K562 (cell line): ENCODE data around the gene CD44. TPM values are rescaled to one million over a fixed set of nuclear protein-coding genes. Genes with fewer than 3 reads are reported as not detected.

ENCODE experiments used
- ATAC-seq: fragments of 200-7000 bp; cut with Tn5 transposase; 3 replicates; pipeline ENCODE4 v1.9.1; 2020; ENCODE audit warnings: moderate library complexity
- BruUV-seq: library from RNA; stranded (reverse); fragments of 400-500 nt; replicated peaks from 2 replicates; lab custom pipeline; 2021; lab: Mats Ljungman, UMichigan
- CTCF ChIA-PET: fragments of 300-600 bp; formaldehyde crosslinking; extraction: SDS; loops from one replicate; lab custom pipeline; 2021; ENCODE audit warnings: low intra/inter-chr PET ratio; lab: Yijun Ruan, JAX
- POLR2A ChIA-PET: fragments of 300-600, 350-650 bp; sonication (Branson Sonifier 250); formaldehyde crosslinking; extraction: SDS; loops from one replicate; lab custom pipeline; 2021; ENCODE audit warnings: antibody characterized with exemption, inconsistent platforms; lab: Yijun Ruan, JAX
- DNase-seq, 4 experiments: peaks; one replicate each; pipeline versions ENCODE4 v3.0.0 to v3.0.0-alpha.2; 2011 to 2018; ENCODE audit warnings: low spot score in 3 of 4, mixed read lengths in 3 of 4; ENCODE audit errors: extremely low read depth in 1 of 4
- FAIRE-seq: peaks from 2 replicates; lab custom pipeline; 2011; peaks lifted over from hg19 to GRCh38; lab: Jason Lieb, UNC
- H2AFZ ChIP-seq: 2 replicates; pipeline ENCODE4 v1.6.0; 2011; ENCODE audit warnings: low read depth, low read length, control low read depth, inconsistent platforms
- H3K27ac ChIP-seq: fragments of 200-600 bp; 3 replicates; pipeline ENCODE4 v1.8.0; 2011; ENCODE audit warnings: low read depth, mild to moderate bottlenecking, control low read depth, inconsistent platforms, low read length, moderate library complexity, mixed read lengths; ENCODE audit errors: extremely low read depth
- H3K27me3 ChIP-seq, 2 experiments: fragments of 300-600 bp in 1 of 2; 2 replicates in 1 of 2; 3 replicates in 1 of 2; pipeline versions ENCODE4 v1.6.0 to v1.8.0; 2011; ENCODE audit warnings: inconsistent platforms in 2 of 2, low read length in 2 of 2, mild to moderate bottlenecking in 1 of 2, mixed read lengths in 1 of 2, moderate library complexity in 1 of 2; ENCODE audit not compliant: control insufficient read depth in 2 of 2, insufficient read depth in 2 of 2
- H3K36me3 ChIP-seq: fragments of 300-600 bp; 3 replicates; pipeline ENCODE4 v1.8.0; 2011; ENCODE audit warnings: mild to moderate bottlenecking, low read length, inconsistent platforms; ENCODE audit not compliant: control insufficient read depth, insufficient read depth
- H3K4me1 ChIP-seq, 2 experiments: fragments of 200-600 bp in 1 of 2; replicated peaks in 1 of 2; 2 replicates in 1 of 2; 3 replicates in 1 of 2; pipeline versions ENCODE4 v1.5.1 to v1.8.0; 2011; ENCODE audit warnings: inconsistent platforms in 2 of 2, low read length in 2 of 2, mild to moderate bottlenecking in 1 of 2, mixed read lengths in 1 of 2, moderate library complexity in 1 of 2; ENCODE audit not compliant: control insufficient read depth in 2 of 2, insufficient read depth in 2 of 2
- H3K4me2 ChIP-seq: 2 replicates; pipeline ENCODE4 v1.6.1; 2011; ENCODE audit warnings: low read length, control low read depth, inconsistent platforms, mixed read lengths; ENCODE audit not compliant: insufficient read depth
- H3K4me3 ChIP-seq: fragments of 200-600 bp; sonication (generic), shearing (Covaris generic); 2 replicates; pipeline ENCODE4 v1.5.1; 2016; ENCODE audit warnings: control low read depth, inconsistent platforms
- H3K79me2 ChIP-seq: fragments of 200-600 bp; 3 replicates; pipeline ENCODE4 v1.8.0; 2011; ENCODE audit warnings: low read length, inconsistent platforms; ENCODE audit not compliant: control insufficient read depth, insufficient read depth
- H3K9ac ChIP-seq, 2 experiments: 2 replicates each; pipeline versions ENCODE4 v1.6.0 to v1.6.1; 2011; ENCODE audit warnings: low read depth in 2 of 2, low read length in 2 of 2, control low read depth in 1 of 2, inconsistent platforms in 1 of 2, mild to moderate bottlenecking in 1 of 2, mixed read lengths in 1 of 2; ENCODE audit not compliant: insufficient read depth in 1 of 2
- H3K9me1 ChIP-seq: one replicate; pipeline ENCODE4 v1.6.0; 2011; ENCODE audit warnings: inconsistent platforms, mild to moderate bottlenecking, low read length, moderate library complexity; ENCODE audit not compliant: control insufficient read depth, insufficient read depth
- H3K9me3 ChIP-seq: replicated peaks from 2 replicates; pipeline ENCODE4 v1.5.1; 2011; ENCODE audit warnings: low read depth, low read length, inconsistent platforms; ENCODE audit not compliant: control insufficient read depth, insufficient read depth
- H4K20me1 ChIP-seq: replicated peaks from 2 replicates; pipeline ENCODE4 v1.6.1; 2011; ENCODE audit warnings: low read length, inconsistent platforms, mixed read lengths; ENCODE audit not compliant: control insufficient read depth, insufficient read depth
- ATF6 ChIP-seq: sonication (generic); formaldehyde crosslinking; IDR thresholded peaks from 2 replicates; pipeline ENCODE4 v1.4.0; 2020; ENCODE audit warnings: mild to moderate bottlenecking, missing genetic modification reagents
- CHD1 ChIP-seq: fragments of 200-600 bp; sonication (generic); IDR thresholded peaks from one replicate; pipeline ENCODE4 v1.6.1; 2012; ENCODE audit warnings: mild to moderate bottlenecking, moderate library complexity, low read length, inconsistent platforms
- CREBBP ChIP-seq: IDR thresholded peaks from one replicate; pipeline ENCODE4 v1.6.1; 2012; ENCODE audit warnings: low read depth, mild to moderate bottlenecking, control low read depth, inconsistent platforms, low read length
- EZH2 ChIP-seq: IDR thresholded peaks from 2 replicates; pipeline ENCODE4 v1.6.1; 2012; ENCODE audit warnings: low read depth, mild to moderate bottlenecking, inconsistent platforms, low read length, borderline replicate concordance
- FOSL1 ChIP-seq: fragments of 200-800 bp; sonication (Bioruptor generic); conservative IDR thresholded peaks from 2 replicates; pipeline ENCODE4 v1.6.1; 2016; ENCODE audit warnings: missing genetic modification characterization, missing compliant biosample characterization
- KDM1A ChIP-seq, 2 experiments: fragments of 450-650 bp; IDR thresholded peaks; 2 replicates each; pipeline ENCODE4 v1.6.1; 2016; ENCODE audit warnings: mild to moderate bottlenecking in 2 of 2
- MAFK ChIP-seq: IDR thresholded peaks from 2 replicates; pipeline ENCODE4 v1.6.1; 2011; ENCODE audit warnings: low read length, improper control_type of control experiment
- NCOA4 ChIP-seq: fragments of 450-650 bp; IDR thresholded peaks from 2 replicates; pipeline ENCODE4 v1.6.1; 2018; ENCODE audit warnings: mild to moderate bottlenecking; ENCODE audit not compliant: partially characterized antibody
- NCOA6 ChIP-seq: fragments of 450-650 bp; IDR thresholded peaks from 2 replicates; pipeline ENCODE4 v1.6.1; 2017; ENCODE audit warnings: mild to moderate bottlenecking
- SMARCE1 ChIP-seq: fragments of 450-650 bp; IDR thresholded peaks from 2 replicates; pipeline ENCODE4 v1.7.1; 2016; ENCODE audit warnings: mild to moderate bottlenecking
- SNAPC5 ChIP-seq: fragments of 250-450 bp; sonication (Bioruptor Pico); IDR thresholded peaks from 2 replicates; pipeline ENCODE4 v1.8.0; 2021; ENCODE audit warnings: moderate library complexity, mild to moderate bottlenecking, inconsistent platforms
- SP1 ChIP-seq: sonication (generic); formaldehyde crosslinking; IDR thresholded peaks from 2 replicates; pipeline ENCODE4 v1.8.1; 2022; ENCODE audit warnings: mild to moderate bottlenecking, missing genetic modification reagents
- STAT6 ChIP-seq: sonication (generic); formaldehyde crosslinking; IDR thresholded peaks from 2 replicates; pipeline ENCODE4 v1.8.1; 2023; ENCODE audit warnings: mild to moderate bottlenecking, missing genetic modification reagents
- ZMIZ1 ChIP-seq, 2 experiments: fragments of 150-350 bp in 1 of 2; IDR thresholded peaks; 2 replicates each; pipeline ENCODE4 v1.6.1; 2012 to 2016; ENCODE audit warnings: low read depth in 2 of 2, low read length in 2 of 2, mild to moderate bottlenecking in 1 of 2, moderate library complexity in 1 of 2
- ZNF133 ChIP-seq: fragments of 250-450 bp; sonication (Bioruptor Pico); IDR thresholded peaks from 2 replicates; pipeline ENCODE4 v1.4.0; 2020; ENCODE audit warnings: mild to moderate bottlenecking
- ZNF184 ChIP-seq: sonication (generic); formaldehyde crosslinking; IDR thresholded peaks from 2 replicates; pipeline ENCODE4 v1.5.0; 2020; ENCODE audit warnings: missing genetic modification reagents
- WGBS: fragments of 100-300 bp; shearing (Covaris generic); methylation state at CpG from one replicate; pipeline ENCODE4 v1.1.6; 2016; ENCODE audit warnings: low coverage, mixed read lengths; ENCODE audit not compliant: insufficient coverage; ENCODE audit errors: missing lambda C conversion rate; 5-methylcytosine and 5-hydroxymethylcytosine counted together
- in situ Hi-C: fragments of 300-500 bp; cut with MboI; formaldehyde crosslinking; loops from 4 replicates; pipeline ENCODE4 v1.15.0; 2018; ENCODE audit warnings: inconsistent platforms, mixed read lengths
- intact Hi-C: fragments of 100-400 bp; cut with micrococcal nuclease; formaldehyde crosslinking; loops from 2 replicates; pipeline ENCODE4 v1.14.2; 2022
- polyA plus RNA-seq, 8 experiments: library from polyadenylated mRNA; depleted of rRNA in 4 of 8; stranded (reverse) in 5 of 8; unstranded in 3 of 8; fragments of >200 nt; fragmentation: Nextera tagmentation in 2 of 8; fragmentation: Illumina TruSeq in 1 of 8; extraction: Ambion mirVana in 2 of 8; extraction: Trizol in 1 of 8; gene quantifications; 2 replicates each; pipeline versions ENCODE4 v1.2.1 to v1.2.3, GENCODE V29; 2011 to 2014; ENCODE audit warnings: inconsistent platforms in 1 of 8, missing spikeins in 1 of 8
- total RNA-seq, 7 experiments: library from RNA; depleted of rRNA in 6 of 7; stranded (reverse); fragments of >200 nt in 6 of 7; fragmentation: Illumina TruSeq in 2 of 7; extraction: Trizol in 2 of 7; gene quantifications; 2 replicates each; pipeline versions ENCODE4 v1.2.1 to v1.2.3, GENCODE V29; 2011 to 2021; ENCODE audit warnings: low replicate concordance in 1 of 7

The CD44 gene
- total and polyA plus RNA-seq, 9 of the 15 experiments (the other 6 are each of a cell fraction or from before 2014, with no cell fraction given) = 1.2 to 13.9 (median 3.0) TPM

- FAIRE-seq (no peak), DNase-seq (no peak), ATAC-seq (no peak)
- POLR2A ChIA-PET = interaction anchor here (1.0 to 1.7 kb wide), 2 partner anchors 9 to 12 kb away, joined by 4 to 6 read pairs; no protein-coding TSS in a partner anchor
- BruUV-seq = no TSS peak
- in situ Hi-C loops = no loop called here
- no peak overlapping the region for H3K9ac ChIP-seq
- CTCF ChIA-PET = no interaction called here
- H3K4me3 ChIP-seq = no peak overlapping the region
- no peaks in the 10 kb centered on the region for H4K20me1 ChIP-seq
- no peaks in the 10 kb centered on the region for H3K9me1 ChIP-seq
- H3K9me3 ChIP-seq = no peaks in the 10 kb centered on the region
- peaks cover 2 to 7% of the 10 kb centered on the region in 2 experiments; a peak in 3 of 5 replicates for H3K27me3 ChIP-seq
- H3K27ac ChIP-seq = no peak overlapping the region
- intact Hi-C loops = no loop called here
- no peaks in the 10 kb centered on the region for H3K36me3 ChIP-seq
- no peak overlapping the region for H2AFZ ChIP-seq
- H3K4me1 ChIP-seq = no peaks in the 10 kb centered on the region
- H3K4me2 ChIP-seq = no peak overlapping the region
- H3K79me2 ChIP-seq = no peaks in the 10 kb centered on the region
- 14% methylated on average over 5 of the region's 5 CpGs for WGBS
- TF ChIP-seq CHD1 = no peak
- TF ChIP-seq MAFK = no peak
- TF ChIP-seq NCOA6 = no peak
- no peak for TF ChIP-seq KDM1A (IDR thresholded peaks at IDR 0.05)
- no peak for TF ChIP-seq ZMIZ1 (IDR thresholded peaks at IDR 0.05; ENCODE audit: low read depth in 2 of 2, low read length in 2 of 2)
- no peak for TF ChIP-seq FOSL1 (tag)
- TF ChIP-seq ZNF184 = no peak
- no peak for TF ChIP-seq EZH2
- no peak for TF ChIP-seq ATF6 (CRISPR knock-in tag)
- no peak for TF ChIP-seq SMARCE1
- no peak for TF ChIP-seq NCOA4
- TF ChIP-seq CREBBP = no peak
- TF ChIP-seq SP1 (CRISPR knock-in tag) = no peak
- TF ChIP-seq ZNF133 (CRISPR knock-in tag) = no peak
- TF ChIP-seq STAT6 = no peak
- TF ChIP-seq SNAPC5 (CRISPR knock-in tag) = no peak
Observed at GRCh38 chr11:35177370-35177769, 38.4 kb downstream of the CD44 start.
